ENCODE measurements around the gene ITGA11. TPM values are rescaled to one million over a fixed set of nuclear protein-coding genes. Genes with fewer than 3 reads are reported as not detected.

ITGA11 gene
- total and polyA plus RNA-seq, 2 of the 13 experiments (the other 11 are each of a cell fraction or from before 2014, with no cell fraction given) = not detected

DNA sequence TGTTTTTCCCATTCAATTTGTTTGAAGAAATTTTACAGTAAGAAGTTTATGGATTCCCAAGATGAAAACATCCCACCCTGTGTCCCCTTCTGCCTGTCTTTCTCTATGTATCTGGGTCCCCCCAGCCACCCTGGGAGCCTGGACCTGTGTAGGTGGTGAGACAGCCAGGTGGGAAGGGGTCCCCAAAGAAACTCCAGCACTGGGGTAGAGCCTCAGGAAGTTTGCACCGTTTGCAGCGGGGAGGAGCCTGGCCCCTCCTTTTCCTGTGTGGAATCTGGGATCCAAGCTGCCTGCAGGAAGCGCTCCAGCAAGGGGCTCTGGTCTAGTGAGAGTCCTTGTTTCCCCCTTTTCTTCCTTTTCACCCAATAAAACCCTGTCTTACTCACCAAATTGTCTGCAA is 49.4 kb upstream of the ITGA11 start:
- intact Hi-C loops (cut with micrococcal nuclease; ENCODE audit: unreplicated experiment) = no loop called here
- FAIRE-seq = no peak
- H3K4me1 ChIP-seq (ENCODE audit: insufficient read depth, low read length) = no peaks in the 10 kb centered on the region

More for the DNA sequence above, 49.4 kb upstream of the ITGA11 start:
- H3K36me3 ChIP-seq (replicated peaks in 1 of 2; ENCODE audit: control insufficient read depth in 1 of 2, insufficient read depth in 2 of 2, low read length in 2 of 2) = no peaks in the 10 kb centered on the region
- no peak overlapping the region for H3K4me3 ChIP-seq (replicated peaks in 1 of 3; ENCODE audit: insufficient read depth in 1 of 3, low read depth in 2 of 3, low read length in 3 of 3)
- TF ChIP-seq, protein P1, sequence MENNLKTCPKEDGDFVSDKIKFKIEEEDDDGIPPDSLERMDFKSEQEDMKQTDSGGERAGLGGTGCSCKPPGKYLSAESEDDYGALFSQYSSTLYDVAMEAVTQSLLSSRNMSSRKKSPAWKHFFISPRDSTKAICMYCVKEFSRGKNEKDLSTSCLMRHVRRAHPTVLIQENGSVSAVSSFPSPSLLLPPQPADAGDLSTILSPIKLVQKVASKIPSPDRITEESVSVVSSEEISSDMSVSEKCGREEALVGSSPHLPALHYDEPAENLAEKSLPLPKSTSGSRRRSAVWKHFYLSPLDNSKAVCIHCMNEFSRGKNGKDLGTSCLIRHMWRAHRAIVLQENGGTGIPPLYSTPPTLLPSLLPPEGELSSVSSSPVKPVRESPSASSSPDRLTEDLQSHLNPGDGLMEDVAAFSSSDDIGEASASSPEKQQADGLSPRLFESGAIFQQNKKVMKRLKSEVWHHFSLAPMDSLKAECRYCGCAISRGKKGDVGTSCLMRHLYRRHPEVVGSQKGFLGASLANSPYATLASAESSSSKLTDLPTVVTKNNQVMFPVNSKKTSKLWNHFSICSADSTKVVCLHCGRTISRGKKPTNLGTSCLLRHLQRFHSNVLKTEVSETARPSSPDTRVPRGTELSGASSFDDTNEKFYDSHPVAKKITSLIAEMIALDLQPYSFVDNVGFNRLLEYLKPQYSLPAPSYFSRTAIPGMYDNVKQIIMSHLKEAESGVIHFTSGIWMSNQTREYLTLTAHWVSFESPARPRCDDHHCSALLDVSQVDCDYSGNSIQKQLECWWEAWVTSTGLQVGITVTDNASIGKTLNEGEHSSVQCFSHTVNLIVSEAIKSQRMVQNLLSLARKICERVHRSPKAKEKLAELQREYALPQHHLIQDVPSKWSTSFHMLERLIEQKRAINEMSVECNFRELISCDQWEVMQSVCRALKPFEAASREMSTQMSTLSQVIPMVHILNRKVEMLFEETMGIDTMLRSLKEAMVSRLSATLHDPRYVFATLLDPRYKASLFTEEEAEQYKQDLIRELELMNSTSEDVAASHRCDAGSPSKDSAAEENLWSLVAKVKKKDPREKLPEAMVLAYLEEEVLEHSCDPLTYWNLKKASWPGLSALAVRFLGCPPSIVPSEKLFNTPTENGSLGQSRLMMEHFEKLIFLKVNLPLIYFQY (CRISPR knock-in tag; IDR thresholded peaks at IDR 0.05; ENCODE audit: borderline replicate concordance) = no peak
- TF ChIP-seq FOXO1 (CRISPR knock-in tag; IDR thresholded peaks at IDR 0.05) = no peak
- TF ChIP-seq ZNF224 (CRISPR knock-in tag; IDR thresholded peaks at IDR 0.05) = no peak
- no peak for TF ChIP-seq ZBTB1 (CRISPR knock-in tag; IDR thresholded peaks at IDR 0.05; ENCODE audit: borderline replicate concordance)
- TF ChIP-seq NFE2L2 (IDR thresholded peaks at IDR 0.05; ENCODE audit: low read length) = no peak
- TF ChIP-seq ZNF660 (CRISPR knock-in tag; IDR thresholded peaks at IDR 0.05; ENCODE audit: borderline replicate concordance, low read depth) = no peak
- TF ChIP-seq, protein P2, sequence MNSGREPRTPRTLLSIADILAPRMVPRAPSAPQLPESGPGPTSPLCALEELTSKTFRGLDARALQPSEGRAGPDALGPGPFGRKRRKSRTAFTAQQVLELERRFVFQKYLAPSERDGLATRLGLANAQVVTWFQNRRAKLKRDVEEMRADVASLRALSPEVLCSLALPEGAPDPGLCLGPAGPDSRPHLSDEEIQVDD (CRISPR knock-in tag; IDR thresholded peaks at IDR 0.05; ENCODE audit: borderline replicate concordance) = no peak
- TF ChIP-seq FOSL2 (CRISPR knock-in tag; IDR thresholded peaks at IDR 0.05) = no peak
- TF ChIP-seq ZNF607 (CRISPR knock-in tag; IDR thresholded peaks at IDR 0.05; ENCODE audit: borderline replicate concordance) = no peak
- no peak for TF ChIP-seq PTBP1 (IDR thresholded peaks at IDR 0.05; ENCODE audit: low read depth, low read length, poor library complexity, severe bottlenecking)
- no peak for TF ChIP-seq ZBTB42 (CRISPR knock-in tag; IDR thresholded peaks at IDR 0.05)
- no peak for TF ChIP-seq ZNF225 (CRISPR knock-in tag; IDR thresholded peaks at IDR 0.05)
- TF ChIP-seq XRCC5 (optimal IDR thresholded peaks at IDR 0.05; ENCODE audit: low read length) = no peak
- no peak for TF ChIP-seq ZMAT3 (CRISPR knock-in tag; conservative IDR thresholded peaks at IDR 0.05)
- no peak for TF ChIP-seq NCOA5 (CRISPR knock-in tag; IDR thresholded peaks at IDR 0.05)
- TF ChIP-seq ZMYM2 (CRISPR knock-in tag; IDR thresholded peaks at IDR 0.05) = no peak
- no peak for TF ChIP-seq SALL1 (CRISPR knock-in tag; IDR thresholded peaks at IDR 0.05)
- no peak overlapping the region for H3K4me2 ChIP-seq (ENCODE audit: low read depth, low read length)
- DNase-seq (ENCODE audit: low spot score) = no peak
- CTCF ChIA-PET (ENCODE audit: low intra/inter-chr PET ratio, low total read pairs) = no interaction called here
- H3K9ac ChIP-seq (ENCODE audit: insufficient read depth, low read depth, low read length) = no peak overlapping the region
- H4K20me1 ChIP-seq (ENCODE audit: insufficient read depth, low read length) = no peaks in the 10 kb centered on the region
- no peaks in the 10 kb centered on the region for H3K9me3 ChIP-seq (ENCODE audit: low read length)
- no peak overlapping the region for H3K27ac ChIP-seq (ENCODE audit: extremely low read length, insufficient read depth, low read length)
- in situ Hi-C loops (cut with HindIII; ENCODE audit: extremely low pct_ligation_motif_present, low pct_unique_long_range_greater_than_20kb) = no loop called here
- 13% methylated on average over 3 of the region's 3 CpGs for WGBS (ENCODE audit: low lambda C conversion rate)
- no peak for ATAC-seq
- peaks cover 0 to 12% of the 10 kb centered on the region in 2 experiments; a peak in 4 of 5 replicates for H3K27me3 ChIP-seq (ENCODE audit: control insufficient read depth in 1 of 2, insufficient read depth in 2 of 2, low read length in 2 of 2)
- no TSS peak for BruUV-seq (replicated peaks)
- no peak overlapping the region for H2AFZ ChIP-seq (ENCODE audit: low read length)
- POLR2A ChIA-PET = no interaction called here
- no peaks in the 10 kb centered on the region for H3K79me2 ChIP-seq (ENCODE audit: insufficient read depth, low read length)
